Caco-2 (cell line): Measurements from ENCODE around the gene CMKLR1. TPM values are rescaled to one million over a fixed set of nuclear protein-coding genes. Genes with fewer than 3 reads are reported as not detected.

Experiments used
- BruUV-seq: library from RNA; stranded (reverse); fragments of 400-500 nt; replicated peaks from 2 replicates; lab custom pipeline; 2021; lab: Mats Ljungman, UMichigan
- CTCF ChIA-PET: fragments of 300-600 bp; sonication (Branson Sonifier 250); formaldehyde crosslinking; loops from one replicate; lab custom pipeline; 2022; ENCODE audit warnings: antibody characterized with exemption; lab: Charles Lee
- POLR2A ChIA-PET: fragments of 300-600 bp; sonication (Branson Sonifier 250); formaldehyde crosslinking; loops from one replicate; lab custom pipeline; 2022; ENCODE audit warnings: antibody characterized with exemption; lab: Charles Lee
- DNase-seq, 2 experiments: peaks; one replicate each; pipeline versions ENCODE4 v3.0.0 to v3.0.0-alpha.2; 2020 to 2022
- H3K27me3 ChIP-seq: replicated peaks from 2 replicates; pipeline ENCODE4 v1.6.0; 2011; ENCODE audit warnings: low read length; ENCODE audit not compliant: control insufficient read depth, insufficient read depth
- H3K36me3 ChIP-seq: 2 replicates; pipeline ENCODE4 v1.5.1; 2011; ENCODE audit warnings: low read length; ENCODE audit not compliant: control insufficient read depth, insufficient read depth
- H3K4me1 ChIP-seq: fragments of 250-450 bp; sonication (Bioruptor Pico); 2 replicates; pipeline ENCODE4 v1.5.1; 2020; ENCODE audit warnings: mild to moderate bottlenecking
- H3K4me3 ChIP-seq: 2 replicates; pipeline ENCODE4 v1.5.1; 2011; ENCODE audit warnings: low read depth, mild to moderate bottlenecking, control low read depth, low read length
- H3K9me3 ChIP-seq: fragments of 250-450 bp; sonication (Bioruptor Pico); 2 replicates; pipeline ENCODE4 v1.5.1; 2020; ENCODE audit warnings: mild to moderate bottlenecking, moderate library complexity
- H3K27ac Mint-ChIP-seq: one replicate; pipeline ENCODE4 v1.8.0; 2022; ENCODE audit warnings: mixed read lengths; ENCODE audit not compliant: unreplicated experiment
- H3K27me3 Mint-ChIP-seq: one replicate; pipeline ENCODE4 v1.8.0; 2022; ENCODE audit warnings: mixed read lengths; ENCODE audit not compliant: insufficient read depth, unreplicated experiment
- H3K36me3 Mint-ChIP-seq: one replicate; pipeline ENCODE4 v1.8.0; 2022; ENCODE audit warnings: mild to moderate bottlenecking, mixed read lengths; ENCODE audit not compliant: insufficient read depth, unreplicated experiment
- H3K4me1 Mint-ChIP-seq: one replicate; pipeline ENCODE4 v1.8.0; 2022; ENCODE audit warnings: low read depth, mixed read lengths; ENCODE audit not compliant: unreplicated experiment
- H3K4me3 Mint-ChIP-seq: one replicate; pipeline ENCODE4 v1.8.0; 2022; ENCODE audit warnings: mild to moderate bottlenecking, moderate library complexity, mixed read lengths; ENCODE audit not compliant: unreplicated experiment
- H3K9me3 Mint-ChIP-seq: one replicate; pipeline ENCODE4 v1.8.0; 2022; ENCODE audit warnings: mixed read lengths; ENCODE audit not compliant: unreplicated experiment
- CTCF ChIP-seq, 2 experiments: fragments of 200-600 bp in 1 of 2; IDR thresholded peaks; 1 replicate in 1 of 2; 2 replicates in 1 of 2; pipeline versions ENCODE4 v1.5.1 to v1.8.0; 2011 to 2022; ENCODE audit warnings: antibody characterized with exemption in 1 of 2, control low read depth in 1 of 2, inconsistent platforms in 1 of 2, low read depth in 1 of 2, low read length in 1 of 2, mild to moderate bottlenecking in 1 of 2, moderate library complexity in 1 of 2; ENCODE audit not compliant: insufficient read depth in 1 of 2, severe bottlenecking in 1 of 2, unreplicated experiment in 1 of 2
- intact Hi-C: fragments of 100-400 bp; cut with micrococcal nuclease; formaldehyde crosslinking; loops from one replicate; pipeline ENCODE4 v1.10.0; 2022; ENCODE audit not compliant: unreplicated experiment
- total RNA-seq: library from RNA; stranded (reverse); gene quantifications from 2 replicates; pipeline ENCODE4 v1.2.3, GENCODE V29; 2022

CMKLR1 gene
- total RNA-seq, 1 experiment from 2014 or later: not detected

DNA sequence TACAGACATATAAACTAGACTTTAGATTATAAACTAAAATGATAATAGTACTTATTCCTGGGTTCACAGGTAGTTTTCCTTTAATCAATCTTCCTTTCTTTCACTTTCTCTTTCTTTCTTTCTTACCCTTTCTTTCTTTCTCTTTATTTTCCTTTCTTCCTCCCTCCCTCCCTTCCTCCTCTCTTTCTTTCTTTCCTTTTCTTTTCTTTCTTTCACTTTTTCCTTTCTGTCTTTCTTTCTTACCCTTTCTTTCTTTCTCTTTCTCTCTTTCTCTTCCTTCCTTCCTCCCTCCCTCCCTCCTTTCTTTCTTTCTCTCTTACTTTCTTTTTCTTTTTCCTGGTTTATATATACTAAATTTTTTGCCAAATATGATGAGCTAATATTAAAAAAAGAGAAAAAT, 61.5 kb downstream of the CMKLR1 start:
- ChIA-PET CTCF (no interaction called here), POLR2A (no interaction called here)
- Histone ChIP-seq H3K4me3 (no peak overlapping the region), H3K27me3 (no peaks in the 10 kb centered on the region; the same call in 1 of the 2 replicates), H3K4me1 (no peaks in the 10 kb centered on the region), H3K36me3 (no peaks in the 10 kb centered on the region), H3K9me3 (no peaks in the 10 kb centered on the region)
- no peak for TF ChIP-seq CTCF (IDR thresholded peaks at IDR 0.05; ENCODE audit: insufficient read depth in 1 of 2, low read depth in 1 of 2, low read length in 1 of 2, severe bottlenecking in 1 of 2, unreplicated experiment in 1 of 2)
- H3K36me3 Mint-ChIP-seq: no peaks in the 10 kb centered on the region
- DNase-seq: no peak
- no TSS peak for BruUV-seq
- H3K4me3 Mint-ChIP-seq: no peak overlapping the region
- H3K27me3 Mint-ChIP-seq: peaks cover 21% of the 10 kb centered on the region
- intact Hi-C loops: no loop called here
- H3K27ac Mint-ChIP-seq: no peak overlapping the region
- peaks cover 9% of the 10 kb centered on the region for H3K9me3 Mint-ChIP-seq
- no peaks in the 10 kb centered on the region for H3K4me1 Mint-ChIP-seq

- Histone ChIP-seq H3K4me1 (0 out of 2 replicates have a peak, but pooled peaks cover 3% of the 10 kb centered on the region), H3K4me3 (no peak overlapping the region), H3K9me3 (no peaks in the 10 kb centered on the region), H3K36me3 (no peaks in the 10 kb centered on the region), H3K27me3 (no peaks in the 10 kb centered on the region)
- intact Hi-C loops: no loop called here
- CTCF ChIA-PET: no interaction called here
- no TSS peak for BruUV-seq
- peaks cover 10% of the 10 kb centered on the region for H3K27me3 Mint-ChIP-seq
- no peak overlapping the region for H3K4me3 Mint-ChIP-seq
- no peak for DNase-seq
- no peak for TF ChIP-seq CTCF (IDR thresholded peaks at IDR 0.05; ENCODE audit: insufficient read depth in 1 of 2, low read depth in 1 of 2, low read length in 1 of 2, severe bottlenecking in 1 of 2, unreplicated experiment in 1 of 2)
- no peaks in the 10 kb centered on the region for H3K36me3 Mint-ChIP-seq
- H3K27ac Mint-ChIP-seq: no peak overlapping the region
- POLR2A ChIA-PET: no interaction called here
- H3K4me1 Mint-ChIP-seq: no peaks in the 10 kb centered on the region
- peaks cover 9% of the 10 kb centered on the region for H3K9me3 Mint-ChIP-seq
Measured at GRCh38 chr12:108273217-108273616, 65.9 kb downstream of the CMKLR1 start.

- peaks cover 4% of the 10 kb centered on the region for H3K27me3 Mint-ChIP-seq
- TF ChIP-seq CTCF (IDR thresholded peaks at IDR 0.05; ENCODE audit: insufficient read depth in 1 of 2, low read depth in 1 of 2, low read length in 1 of 2, severe bottlenecking in 1 of 2, unreplicated experiment in 1 of 2): no peak
- H3K36me3 ChIP-seq: no peaks in the 10 kb centered on the region
- ChIA-PET POLR2A (no interaction called here), CTCF (no interaction called here)
- intact Hi-C loops: no loop called here
- no peak overlapping the region for H3K4me3 Mint-ChIP-seq
- no peaks in the 10 kb centered on the region for H3K9me3 ChIP-seq
- H3K27me3 ChIP-seq: no peaks in the 10 kb centered on the region
- H3K4me1 ChIP-seq: 0 out of 2 replicates have a peak, but pooled peaks cover 3% of the 10 kb centered on the region
- H3K27ac Mint-ChIP-seq: no peak overlapping the region
- no peaks in the 10 kb centered on the region for H3K36me3 Mint-ChIP-seq
- BruUV-seq: no TSS peak
- no peaks in the 10 kb centered on the region for H3K4me1 Mint-ChIP-seq
- no peak for DNase-seq
- H3K9me3 Mint-ChIP-seq: peaks cover under 1% of the 10 kb centered on the region
- no peak overlapping the region for H3K4me3 ChIP-seq
Measured at GRCh38 chr12:108271951-108272872, 66.9 kb downstream of the CMKLR1 start.
